K562 (cell line): ENCODE data around the gene CACNA1I. TPM values are rescaled to one million over a fixed set of nuclear protein-coding genes. Genes with fewer than 3 reads are reported as not detected.

Experiments
- CREB3 ChIP-seq: fragments of 450-650 bp; conservative IDR thresholded peaks from 2 replicates; pipeline ENCODE4 v1.6.1; 2016; ENCODE audit warnings: missing genetic modification characterization, low read depth, mild to moderate bottlenecking, missing compliant biosample characterization, moderate library complexity
- DMBX1 ChIP-seq: fragments of 250-450 bp; sonication (Bioruptor Pico); IDR thresholded peaks from 2 replicates; pipeline ENCODE4 v1.8.0; 2022; ENCODE audit warnings: inconsistent platforms, mild to moderate bottlenecking, moderate library complexity, borderline replicate concordance
- E2F6 ChIP-seq, 2 experiments: IDR thresholded peaks; 2 replicates each; pipeline ENCODE4 v1.6.1; 2011; ENCODE audit warnings: borderline replicate concordance in 1 of 2, control low read depth in 1 of 2, low read depth in 1 of 2, low read length in 1 of 2, mild to moderate bottlenecking in 1 of 2, mixed read lengths in 1 of 2, moderate library complexity in 1 of 2; ENCODE audit not compliant: insufficient read depth in 1 of 2, insufficient read length in 1 of 2, poor library complexity in 1 of 2, severe bottlenecking in 1 of 2; ENCODE audit errors: extremely low read depth in 1 of 2
- EHMT2 ChIP-seq: fragments of 450-650 bp; IDR thresholded peaks from 2 replicates; pipeline ENCODE4 v1.6.1; 2018; ENCODE audit warnings: antibody characterized with exemption
- HDAC1 ChIP-seq, 2 experiments: fragments of 450-650 bp; IDR thresholded peaks; 2 replicates each; pipeline ENCODE4 v1.6.1; 2016 to 2017; ENCODE audit warnings: inconsistent platforms in 1 of 2, mild to moderate bottlenecking in 1 of 2, moderate library complexity in 1 of 2
- HDAC2 ChIP-seq: fragments of 450-650 bp; IDR thresholded peaks from 2 replicates; pipeline ENCODE4 v1.6.1; 2016; ENCODE audit warnings: mild to moderate bottlenecking
- HNRNPLL ChIP-seq: fragments of 200-400 bp; formaldehyde crosslinking; IDR thresholded peaks from 2 replicates; pipeline ENCODE4 v1.6.1; 2017; ENCODE audit warnings: low read length, low read depth, mild to moderate bottlenecking; ENCODE audit not compliant: poor library complexity, severe bottlenecking
- KHSRP ChIP-seq: fragments of 450-650 bp; IDR thresholded peaks from 2 replicates; pipeline ENCODE4 v1.6.1; 2017
- NR3C1 ChIP-seq: sonication (generic); formaldehyde crosslinking; IDR thresholded peaks from 2 replicates; pipeline ENCODE4 v1.8.1; 2022; ENCODE audit warnings: missing genetic modification reagents
- REST ChIP-seq, 2 experiments: fragments of 450-650 bp; formaldehyde crosslinking in 1 of 2; IDR thresholded peaks; 2 replicates each; pipeline versions ENCODE4 v1.4.0 to v1.6.1; 2014 to 2020; ENCODE audit warnings: mild to moderate bottlenecking in 2 of 2, borderline replicate concordance in 1 of 2, low read depth in 1 of 2
- SIN3A ChIP-seq, 2 experiments: fragments of 150-350 bp in 1 of 2; IDR thresholded peaks; 2 replicates each; pipeline ENCODE4 v1.6.1; 2011 to 2016; ENCODE audit warnings: borderline replicate concordance in 2 of 2, low read depth in 2 of 2, low read length in 2 of 2, mild to moderate bottlenecking in 2 of 2, moderate library complexity in 2 of 2; ENCODE audit not compliant: control insufficient read depth in 1 of 2
- SMARCE1 ChIP-seq: fragments of 450-650 bp; IDR thresholded peaks from 2 replicates; pipeline ENCODE4 v1.7.1; 2016; ENCODE audit warnings: mild to moderate bottlenecking
- TFAP4 ChIP-seq: sonication (generic); formaldehyde crosslinking; IDR thresholded peaks from 2 replicates; pipeline ENCODE4 v1.8.0; 2022; ENCODE audit warnings: missing genetic modification reagents, mild to moderate bottlenecking, moderate library complexity, borderline replicate concordance
- polyA plus RNA-seq, 8 experiments: library from polyadenylated mRNA; depleted of rRNA in 4 of 8; stranded (reverse) in 5 of 8; unstranded in 3 of 8; fragments of >200 nt; fragmentation: Nextera tagmentation in 2 of 8; fragmentation: Illumina TruSeq in 1 of 8; extraction: Ambion mirVana in 2 of 8; extraction: Trizol in 1 of 8; gene quantifications; 2 replicates each; pipeline versions ENCODE4 v1.2.1 to v1.2.3, GENCODE V29; 2011 to 2014; ENCODE audit warnings: inconsistent platforms in 1 of 8, missing spikeins in 1 of 8
- total RNA-seq, 7 experiments: library from RNA; depleted of rRNA in 6 of 7; stranded (reverse); fragments of >200 nt in 6 of 7; fragmentation: Illumina TruSeq in 2 of 7; extraction: Trizol in 2 of 7; gene quantifications; 2 replicates each; pipeline versions ENCODE4 v1.2.1 to v1.2.3, GENCODE V29; 2011 to 2021; ENCODE audit warnings: low replicate concordance in 1 of 7

Gene CACNA1I
- total and polyA plus RNA-seq, 9 of the 15 experiments (the other 6 are each of a cell fraction or from before 2014, with no cell fraction given) = 0.01 to 0.79 (median 0.32) TPM; not detected in 1

GRCh38 chr22:39545386-39546365 lies 24.9 kb upstream of the CACNA1I start (continued):
- peak; percentile 72; the same call in 1 of the 2 replicates for TF ChIP-seq CREB3 (tag)
- TF ChIP-seq SIN3A (IDR thresholded peaks at IDR 0.05; ENCODE audit: borderline replicate concordance in 2 of 2, control insufficient read depth in 1 of 2, low read depth in 2 of 2, low read length in 2 of 2) = peak in 1 of 2 experiments; percentile 20; a peak in 1 of 4 replicates
- peak; percentile 99 for TF ChIP-seq EHMT2
- peak in 1 of 2 experiments; percentile 30; a peak in 1 of 4 replicates for TF ChIP-seq HDAC1 (IDR thresholded peaks at IDR 0.05)
- peak; percentile 99 for TF ChIP-seq REST (IDR thresholded peaks at IDR 0.05; ENCODE audit: borderline replicate concordance)
- peak; percentile 98 for TF ChIP-seq REST (CRISPR knock-in tag; IDR thresholded peaks at IDR 0.05; ENCODE audit: low read depth)
- peak in 1 of 2 experiments; percentile 34 for TF ChIP-seq E2F6 (IDR thresholded peaks at IDR 0.05; ENCODE audit: borderline replicate concordance in 1 of 2, extremely low read depth in 1 of 2, insufficient read depth in 1 of 2, insufficient read length in 1 of 2, low read depth in 1 of 2, low read length in 1 of 2, poor library complexity in 1 of 2, severe bottlenecking in 1 of 2)
- no peak for TF ChIP-seq NR3C1 (CRISPR knock-in tag)
- peak; percentile 96 for TF ChIP-seq HNRNPLL
- no peak for TF ChIP-seq KHSRP
- peak; percentile 88; the same call in 1 of the 2 replicates for TF ChIP-seq HDAC2
- TF ChIP-seq SMARCE1 = 0 out of 2 replicates have a peak, but pooled peaks have one; percentile 24
- TF ChIP-seq TFAP4 (CRISPR knock-in tag) = peak; percentile 74
- TF ChIP-seq DMBX1 = peak; percentile 54; the same call in 1 of the 2 replicates
- TF ChIP-seq, all 486 proteins: peak for 38
